ENCODE results near the gene ITM2C.

The ITM2C gene

DNA sequence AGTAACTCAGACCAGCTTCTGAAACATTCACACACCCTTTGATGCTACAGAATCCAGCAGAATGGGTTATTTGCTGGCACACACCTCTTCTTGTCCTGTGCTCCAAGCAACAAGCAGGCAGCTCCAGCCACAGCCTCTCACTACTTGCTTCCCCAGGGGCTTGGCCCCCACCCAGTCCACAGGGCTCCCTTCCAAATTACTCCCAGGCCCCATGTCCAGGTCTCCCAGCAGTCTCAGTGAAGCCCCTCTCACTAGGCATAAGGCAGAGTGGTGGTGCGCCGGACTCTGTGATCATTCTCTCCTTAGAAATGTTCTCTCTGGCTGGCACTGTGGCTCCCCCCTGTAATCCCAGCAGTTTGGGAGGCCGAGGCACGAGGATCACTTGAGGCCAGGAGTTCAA is 25.9 kb downstream of the ITM2C start:
- ChIA-PET POLR2A (interaction anchor here (0.7 kb wide), 1 partner anchor 26 kb away, joined by 3 read pairs; the partner anchor contains the start of gene ITM2C), CTCF (no interaction called here)
- no peak for DNase-seq (ENCODE audit: extremely low spot score)
- TF ChIP-seq ELF4 (IDR thresholded peaks at IDR 0.05) (no peak), SP1 (IDR thresholded peaks at IDR 0.05) (no peak), L3MBTL2 (conservative IDR thresholded peaks at IDR 0.05) (no peak), TARDBP (IDR thresholded peaks at IDR 0.05) (no peak), HDGF (IDR thresholded peaks at IDR 0.05; ENCODE audit: borderline replicate concordance) (no peak), LEF1 (IDR thresholded peaks at IDR 0.05; ENCODE audit: borderline replicate concordance) (no peak), ARNT (IDR thresholded peaks at IDR 0.05) (no peak), FOXA1 (IDR thresholded peaks at IDR 0.05) (no peak), FOXK2 (IDR thresholded peaks at IDR 0.05) (no peak), NFRKB (IDR thresholded peaks at IDR 0.05) (no peak), BHLHE40 (IDR thresholded peaks at IDR 0.05; ENCODE audit: borderline replicate concordance) (no peak), ZNF384 (IDR thresholded peaks at IDR 0.05) (no peak), FOXM1 (IDR thresholded peaks at IDR 0.05; ENCODE audit: borderline replicate concordance) (no peak), CTBP1 (IDR thresholded peaks at IDR 0.05; ENCODE audit: borderline replicate concordance) (no peak)
- TF ChIP-seq, protein P1, sequence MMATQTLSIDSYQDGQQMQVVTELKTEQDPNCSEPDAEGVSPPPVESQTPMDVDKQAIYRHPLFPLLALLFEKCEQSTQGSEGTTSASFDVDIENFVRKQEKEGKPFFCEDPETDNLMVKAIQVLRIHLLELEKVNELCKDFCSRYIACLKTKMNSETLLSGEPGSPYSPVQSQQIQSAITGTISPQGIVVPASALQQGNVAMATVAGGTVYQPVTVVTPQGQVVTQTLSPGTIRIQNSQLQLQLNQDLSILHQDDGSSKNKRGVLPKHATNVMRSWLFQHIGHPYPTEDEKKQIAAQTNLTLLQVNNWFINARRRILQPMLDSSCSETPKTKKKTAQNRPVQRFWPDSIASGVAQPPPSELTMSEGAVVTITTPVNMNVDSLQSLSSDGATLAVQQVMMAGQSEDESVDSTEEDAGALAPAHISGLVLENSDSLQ (IDR thresholded peaks at IDR 0.05), result no peak

DNA sequence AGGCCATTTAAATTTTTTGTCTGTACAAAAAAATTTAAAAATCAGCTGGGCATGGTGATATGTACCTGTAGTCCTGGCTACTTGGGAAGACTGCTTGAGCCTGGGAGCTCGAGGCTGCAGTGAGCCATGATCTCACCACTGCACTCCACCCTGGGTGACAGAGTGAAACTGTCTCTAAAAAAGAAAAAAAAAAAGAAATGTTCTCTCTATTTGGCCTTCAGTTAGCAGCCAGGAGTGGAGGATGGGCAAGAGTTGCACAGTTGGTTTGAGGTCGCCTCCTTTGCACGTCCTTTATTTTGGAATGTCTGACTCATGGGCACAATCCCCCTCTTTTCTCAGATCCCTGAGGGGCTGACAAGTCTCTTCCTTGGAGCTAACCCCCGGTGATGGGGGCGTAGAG is 26.3 kb downstream of the ITM2C start:
- ChIA-PET POLR2A (interaction anchor here (0.7 kb wide), 1 partner anchor 27 kb away, joined by 3 read pairs; the partner anchor contains the start of gene ITM2C), CTCF (no interaction called here)
- DNase-seq (ENCODE audit: extremely low spot score), result no peak
- TF ChIP-seq, protein P1 (IDR thresholded peaks at IDR 0.05), result no peak
- TF ChIP-seq TARDBP (IDR thresholded peaks at IDR 0.05), result no peak
- TF ChIP-seq L3MBTL2 (conservative IDR thresholded peaks at IDR 0.05), result no peak
- no peak for TF ChIP-seq NFRKB (IDR thresholded peaks at IDR 0.05)
- no peak for TF ChIP-seq BHLHE40 (IDR thresholded peaks at IDR 0.05; ENCODE audit: borderline replicate concordance)
- no peak for TF ChIP-seq CTBP1 (IDR thresholded peaks at IDR 0.05; ENCODE audit: borderline replicate concordance)
- TF ChIP-seq FOXK2 (IDR thresholded peaks at IDR 0.05), result no peak
- no peak for TF ChIP-seq FOXM1 (IDR thresholded peaks at IDR 0.05; ENCODE audit: borderline replicate concordance)

DNA sequence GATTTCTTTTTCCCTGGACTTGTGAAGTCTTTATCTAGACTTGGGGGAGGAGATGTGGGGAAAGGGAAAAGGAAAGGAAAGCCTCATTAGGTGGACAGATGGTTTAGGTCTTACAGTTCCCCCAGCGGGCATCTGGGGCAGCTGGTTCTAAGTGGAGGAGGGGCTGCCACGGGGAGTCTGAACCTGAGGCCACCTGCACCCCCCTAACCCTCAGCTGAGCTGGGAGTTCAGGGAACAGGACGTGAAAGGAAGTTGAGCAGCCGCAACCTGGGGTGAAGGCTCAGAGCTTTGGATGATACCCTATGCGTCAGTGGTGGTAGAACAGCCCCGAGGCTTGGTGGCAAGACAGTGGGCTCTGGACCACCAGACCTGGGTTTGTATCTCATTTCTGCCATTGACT is 26.8 kb downstream of the ITM2C start:
- CTCF ChIA-PET, result no interaction called here
- no peak for DNase-seq (ENCODE audit: extremely low spot score)
- POLR2A ChIA-PET, result interaction anchor here (0.7 kb wide), 1 partner anchor 27 kb away, joined by 3 read pairs; the partner anchor contains the start of gene ITM2C
- no peak for TF ChIP-seq ZNF384 (IDR thresholded peaks at IDR 0.05)
- TF ChIP-seq TARDBP (IDR thresholded peaks at IDR 0.05), result no peak
- TF ChIP-seq L3MBTL2 (conservative IDR thresholded peaks at IDR 0.05), result no peak
- no peak for TF ChIP-seq HDGF (IDR thresholded peaks at IDR 0.05; ENCODE audit: borderline replicate concordance)
- TF ChIP-seq, protein P1 (IDR thresholded peaks at IDR 0.05), result no peak
- no peak for TF ChIP-seq FOXM1 (IDR thresholded peaks at IDR 0.05; ENCODE audit: borderline replicate concordance)
- no peak for TF ChIP-seq FOXK2 (IDR thresholded peaks at IDR 0.05)
- TF ChIP-seq ELF4 (IDR thresholded peaks at IDR 0.05), result no peak
- no peak for TF ChIP-seq NFRKB (IDR thresholded peaks at IDR 0.05)
- TF ChIP-seq SUZ12 (IDR thresholded peaks at IDR 0.05), result no peak

DNA sequence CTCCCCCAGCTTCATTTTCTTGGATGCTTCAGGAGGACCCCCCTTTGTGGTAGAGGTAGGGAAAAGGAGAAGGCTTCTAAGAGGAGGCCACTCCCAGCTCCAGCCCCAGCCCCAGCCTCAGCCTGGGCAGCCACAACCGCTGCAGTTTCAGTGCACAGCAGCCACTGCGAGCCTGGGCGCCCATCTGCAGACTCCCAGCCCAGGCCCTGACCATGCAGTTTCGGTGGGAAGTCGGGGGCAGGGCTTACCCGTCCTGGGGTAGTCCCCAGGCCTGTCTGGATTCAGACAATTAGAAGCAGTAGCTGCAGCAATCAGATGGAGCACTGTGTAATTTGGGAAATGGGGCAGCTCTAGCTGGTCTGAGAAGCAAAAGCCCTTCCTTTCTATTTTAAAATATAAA is 28.6 kb downstream of the ITM2C start:
- TF ChIP-seq ELF4 (IDR thresholded peaks at IDR 0.05), result no peak
- TF ChIP-seq, protein P1 (IDR thresholded peaks at IDR 0.05), result no peak
- TF ChIP-seq FOXM1 (IDR thresholded peaks at IDR 0.05; ENCODE audit: borderline replicate concordance), result no peak
- TF ChIP-seq FOXA1 (IDR thresholded peaks at IDR 0.05), result no peak
- no peak for TF ChIP-seq BHLHE40 (IDR thresholded peaks at IDR 0.05; ENCODE audit: borderline replicate concordance)
- no peak for TF ChIP-seq NFRKB (IDR thresholded peaks at IDR 0.05)
- no peak for TF ChIP-seq ZNF384 (IDR thresholded peaks at IDR 0.05)
- TF ChIP-seq FOXK2 (IDR thresholded peaks at IDR 0.05), result no peak
- no peak for TF ChIP-seq SP1 (IDR thresholded peaks at IDR 0.05)
- no peak for TF ChIP-seq L3MBTL2 (conservative IDR thresholded peaks at IDR 0.05)
- ChIA-PET CTCF (interaction anchor here (1.0 kb wide), 1 partner anchor 94 kb away, joined by 4 read pairs; no protein-coding TSS in a partner anchor), POLR2A (no interaction called here)
- DNase-seq (ENCODE audit: extremely low spot score), result no peak

DNA sequence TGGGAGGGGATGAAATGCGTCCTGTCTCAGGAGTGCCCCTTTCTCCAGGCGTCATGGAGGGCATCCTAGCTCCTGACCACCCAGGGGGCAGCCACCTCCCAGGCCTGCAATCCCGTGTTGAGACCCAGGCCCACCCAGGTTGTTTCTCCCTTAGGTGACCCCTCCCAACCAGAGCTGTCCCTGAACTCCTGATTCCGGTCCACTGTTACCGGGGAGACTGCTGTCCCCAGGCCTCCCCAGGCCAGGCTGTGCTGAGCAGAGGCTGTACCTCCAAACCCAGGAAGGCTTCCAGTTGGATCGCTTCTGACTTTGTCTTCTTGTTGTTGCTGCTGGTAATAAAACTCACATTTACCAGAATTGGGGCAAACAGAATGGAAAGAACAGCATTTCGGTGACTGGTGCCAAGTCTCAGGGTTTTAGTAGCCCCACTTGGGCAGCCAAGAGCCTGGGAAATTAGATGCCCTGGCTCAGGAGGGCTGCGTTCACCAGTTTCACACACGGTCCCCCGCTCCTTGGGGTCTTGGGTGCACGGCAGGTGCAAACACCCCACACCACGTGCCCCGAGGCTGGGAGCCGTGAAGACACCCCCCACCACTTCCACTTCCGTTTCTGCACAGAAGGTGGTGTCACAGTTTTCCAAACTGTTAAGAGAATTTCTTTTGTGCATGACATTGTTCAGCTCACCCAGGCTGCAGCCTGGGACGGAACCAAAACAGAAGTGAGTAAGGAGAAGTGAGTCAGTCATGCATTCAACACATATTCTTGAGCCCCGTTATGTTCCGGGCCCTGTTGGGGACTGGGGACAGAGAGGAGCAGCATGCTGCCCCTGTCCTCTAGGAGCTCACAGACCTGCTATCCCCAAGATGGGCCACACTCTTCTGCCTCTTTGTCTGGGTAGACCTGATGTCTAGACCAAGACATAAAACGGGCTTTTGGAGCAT is 29.4 kb downstream of the ITM2C start:
- ChIA-PET CTCF (interaction anchor here (1.0 kb wide), 1 partner anchor 93 kb away, joined by 4 read pairs; no protein-coding TSS in a partner anchor), POLR2A (no interaction called here)
- no peak for DNase-seq (ENCODE audit: extremely low spot score)
- TF ChIP-seq SP1 (IDR thresholded peaks at IDR 0.05), result no peak
- TF ChIP-seq FOXA1 (IDR thresholded peaks at IDR 0.05), result no peak
- no peak for TF ChIP-seq ZNF384 (IDR thresholded peaks at IDR 0.05)
- no peak for TF ChIP-seq L3MBTL2 (conservative IDR thresholded peaks at IDR 0.05)
- TF ChIP-seq SUZ12 (IDR thresholded peaks at IDR 0.05), result no peak
- TF ChIP-seq BHLHE40 (IDR thresholded peaks at IDR 0.05; ENCODE audit: borderline replicate concordance), result no peak
- no peak for TF ChIP-seq HDGF (IDR thresholded peaks at IDR 0.05; ENCODE audit: borderline replicate concordance)
- TF ChIP-seq FOXK2 (IDR thresholded peaks at IDR 0.05), result no peak
- TF ChIP-seq, protein P1 (IDR thresholded peaks at IDR 0.05), result no peak
- TF ChIP-seq TARDBP (IDR thresholded peaks at IDR 0.05), result no peak
- no peak for TF ChIP-seq FOXM1 (IDR thresholded peaks at IDR 0.05; ENCODE audit: borderline replicate concordance)
- no peak for TF ChIP-seq ELF4 (IDR thresholded peaks at IDR 0.05)
- TF ChIP-seq CTBP1 (IDR thresholded peaks at IDR 0.05; ENCODE audit: borderline replicate concordance), result no peak
- no peak for TF ChIP-seq NFRKB (IDR thresholded peaks at IDR 0.05)
- TF ChIP-seq LEF1 (IDR thresholded peaks at IDR 0.05; ENCODE audit: borderline replicate concordance), result no peak
- no peak for TF ChIP-seq ARNT (IDR thresholded peaks at IDR 0.05)
